Spleen (tissue), 7 donors: Measurements from ENCODE around the gene KCNJ8.

Experiments
- CTCF ChIP-seq, 11 experiments: fragments of 200-600 bp in 7 of 11; fragments of 450-650 bp in 4 of 11; sonication (generic) in 4 of 11; IDR thresholded peaks in 8 of 11; conservative IDR thresholded peaks in 3 of 11; 1 replicate in 7 of 11; 2 replicates in 4 of 11; pipeline versions ENCODE4 v1.4.0 to v1.8.0; 2016 to 2021; ENCODE audit warnings: antibody characterized with exemption in 11 of 11, inconsistent platforms in 4 of 11, mild to moderate bottlenecking in 1 of 11
- POLR2A ChIP-seq, 3 donors: fragments of 450-650 bp; IDR thresholded peaks; one replicate each; pipeline ENCODE4 v1.5.1; 2017; ENCODE audit warnings: antibody characterized with exemption in 3 of 3, mild to moderate bottlenecking in 1 of 3
- donor health status: DM: no; HTN: no; CAD: no; lungs with moderate emphysema.
- donor health status: DM: no; HTN: no; CAD: no.
- donor health status: DM: no; HTN: no; CAD: no.

- TF ChIP-seq CTCF (IDR thresholded peaks at IDR 0.05 in 8 of 11, conservative IDR thresholded peaks at IDR 0.05 in 3 of 11) (no peak), POLR2A (IDR thresholded peaks at IDR 0.05) (no peak)
Measured at GRCh38 chr12:21725731-21726130, 48.8 kb downstream of the KCNJ8 start.
